DND-41 (cell line): Measurements from ENCODE around the gene POLD2.

ENCODE experiments used
- CTCF ChIP-seq: IDR thresholded peaks from 2 replicates; pipeline ENCODE4 v1.5.1; 2012; ENCODE audit warnings: borderline replicate concordance, low read length, moderate library complexity, mild to moderate bottlenecking; ENCODE audit not compliant: poor library complexity, severe bottlenecking; ENCODE audit errors: extremely low read depth
- EZH2 ChIP-seq: IDR thresholded peaks from 3 replicates; pipeline ENCODE4 v1.6.1; 2012; ENCODE audit warnings: borderline replicate concordance, low read depth, mild to moderate bottlenecking, moderate library complexity, low read length, inconsistent platforms; ENCODE audit not compliant: severe bottlenecking

DNA sequence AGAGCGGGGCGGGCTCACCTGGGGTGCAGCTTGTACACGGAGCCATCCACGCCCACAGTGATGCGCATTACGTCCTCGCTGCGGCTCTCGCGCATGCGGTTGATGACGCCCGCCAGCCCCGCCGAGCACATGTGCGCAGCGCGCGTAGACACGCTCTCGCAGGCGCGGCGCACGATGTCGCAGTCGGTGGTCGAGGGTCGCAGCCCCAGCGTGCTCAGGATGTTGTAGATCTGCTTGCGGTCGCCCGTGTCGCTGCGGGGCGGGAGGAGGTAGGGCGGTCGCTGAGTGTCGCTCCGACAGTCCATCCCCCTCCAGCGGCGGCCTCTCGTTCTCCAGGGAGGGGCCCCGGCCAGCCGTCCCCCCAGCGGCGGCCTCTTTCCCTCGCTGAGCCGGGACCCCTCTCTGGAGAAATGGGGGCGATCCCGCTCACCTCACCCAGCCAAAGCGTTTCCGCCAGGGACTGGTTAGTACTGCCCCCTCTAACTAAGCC, 22.2 kb upstream of the POLD2 start:
- TF ChIP-seq CTCF (no peak), EZH2 (no peak)
